Measurements from ENCODE around the gene CAMK1D.

The CAMK1D gene

DNA sequence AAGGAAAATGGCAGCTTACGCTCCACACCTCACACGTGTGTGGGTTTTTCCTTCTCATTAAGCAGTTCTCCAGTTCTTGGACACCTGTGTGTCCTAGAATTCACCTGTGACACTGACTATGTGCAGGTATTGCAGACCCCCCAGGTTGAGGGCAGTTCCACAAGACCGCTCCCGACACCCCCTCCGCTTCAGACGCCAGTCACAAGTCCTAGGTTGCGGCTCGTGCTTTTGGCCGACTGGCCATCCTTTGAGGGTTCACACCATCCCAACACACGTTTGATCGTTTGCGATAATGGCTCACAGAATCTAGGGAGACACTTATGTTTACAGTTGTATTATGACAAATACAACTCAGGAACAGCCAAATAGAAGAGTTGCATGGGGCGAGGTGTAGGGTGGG lies 44.5 kb downstream of the CAMK1D start:
- Mint-ChIP-seq H3K27me3 (ENCODE audit: low read depth) (peaks cover 6% of the 10 kb centered on the region), H3K27ac (no peak overlapping the region), H3K4me1 (peaks cover 33% of the 10 kb centered on the region), H3K9me3 (no peaks in the 10 kb centered on the region), H3K36me3 (ENCODE audit: low read depth) (no peaks in the 10 kb centered on the region), H3K4me3 (no peak overlapping the region)
- TF ChIP-seq, protein P1, sequence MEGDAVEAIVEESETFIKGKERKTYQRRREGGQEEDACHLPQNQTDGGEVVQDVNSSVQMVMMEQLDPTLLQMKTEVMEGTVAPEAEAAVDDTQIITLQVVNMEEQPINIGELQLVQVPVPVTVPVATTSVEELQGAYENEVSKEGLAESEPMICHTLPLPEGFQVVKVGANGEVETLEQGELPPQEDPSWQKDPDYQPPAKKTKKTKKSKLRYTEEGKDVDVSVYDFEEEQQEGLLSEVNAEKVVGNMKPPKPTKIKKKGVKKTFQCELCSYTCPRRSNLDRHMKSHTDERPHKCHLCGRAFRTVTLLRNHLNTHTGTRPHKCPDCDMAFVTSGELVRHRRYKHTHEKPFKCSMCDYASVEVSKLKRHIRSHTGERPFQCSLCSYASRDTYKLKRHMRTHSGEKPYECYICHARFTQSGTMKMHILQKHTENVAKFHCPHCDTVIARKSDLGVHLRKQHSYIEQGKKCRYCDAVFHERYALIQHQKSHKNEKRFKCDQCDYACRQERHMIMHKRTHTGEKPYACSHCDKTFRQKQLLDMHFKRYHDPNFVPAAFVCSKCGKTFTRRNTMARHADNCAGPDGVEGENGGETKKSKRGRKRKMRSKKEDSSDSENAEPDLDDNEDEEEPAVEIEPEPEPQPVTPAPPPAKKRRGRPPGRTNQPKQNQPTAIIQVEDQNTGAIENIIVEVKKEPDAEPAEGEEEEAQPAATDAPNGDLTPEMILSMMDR (IDR thresholded peaks at IDR 0.05; ENCODE audit: unreplicated experiment in 3 of 3) = no peak

DNA sequence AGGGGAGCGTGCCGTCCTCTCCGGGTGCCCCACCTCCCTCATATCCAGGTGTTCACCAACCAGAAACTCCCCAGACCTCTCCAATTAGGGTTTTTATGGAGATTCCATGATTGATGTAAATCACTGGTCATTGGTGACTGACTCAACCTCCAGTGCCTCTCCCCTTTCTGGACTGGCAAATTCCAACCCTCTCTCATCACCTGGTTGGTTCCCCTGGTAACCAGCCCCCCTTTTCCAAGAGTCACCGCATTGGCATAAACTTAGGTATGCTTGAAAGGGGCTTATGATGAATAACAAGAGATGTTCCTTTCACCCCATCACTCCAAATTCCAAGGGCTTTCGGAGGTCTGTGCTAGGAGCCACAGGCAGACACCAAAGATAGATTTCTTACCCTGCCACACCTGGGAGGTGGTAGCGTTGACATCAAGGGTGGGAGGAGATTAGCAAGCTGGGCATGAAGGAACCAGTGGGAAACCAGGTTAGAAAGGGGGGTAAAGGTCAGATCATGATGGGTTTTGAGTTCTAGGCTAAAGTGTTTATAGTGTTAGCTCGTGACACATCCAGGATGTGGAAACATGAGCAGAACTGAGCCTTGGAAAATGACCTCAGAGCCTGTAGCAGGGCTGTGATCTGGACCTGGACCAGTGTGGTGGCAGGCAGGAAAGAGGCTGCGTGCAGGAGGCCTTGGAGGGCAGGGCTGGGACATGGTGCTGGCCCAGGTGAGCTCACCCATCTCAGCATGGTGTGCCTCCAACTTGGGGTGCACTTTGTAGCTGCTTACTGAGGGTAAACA lies 45.1 kb downstream of the CAMK1D start:
- H3K27ac Mint-ChIP-seq = peak overlapping the region in 1 of 3 experiments; percentile 29
- peaks cover under 1% of the 10 kb centered on the region for H3K27me3 Mint-ChIP-seq (ENCODE audit: low read depth)
- TF ChIP-seq, protein P1 (IDR thresholded peaks at IDR 0.05; ENCODE audit: unreplicated experiment in 3 of 3) = no peak
- no peak overlapping the region for H3K4me3 Mint-ChIP-seq
- peaks cover 34% of the 10 kb centered on the region for H3K4me1 Mint-ChIP-seq
- no peaks in the 10 kb centered on the region for H3K36me3 Mint-ChIP-seq (ENCODE audit: low read depth)
- no peaks in the 10 kb centered on the region for H3K9me3 Mint-ChIP-seq

DNA sequence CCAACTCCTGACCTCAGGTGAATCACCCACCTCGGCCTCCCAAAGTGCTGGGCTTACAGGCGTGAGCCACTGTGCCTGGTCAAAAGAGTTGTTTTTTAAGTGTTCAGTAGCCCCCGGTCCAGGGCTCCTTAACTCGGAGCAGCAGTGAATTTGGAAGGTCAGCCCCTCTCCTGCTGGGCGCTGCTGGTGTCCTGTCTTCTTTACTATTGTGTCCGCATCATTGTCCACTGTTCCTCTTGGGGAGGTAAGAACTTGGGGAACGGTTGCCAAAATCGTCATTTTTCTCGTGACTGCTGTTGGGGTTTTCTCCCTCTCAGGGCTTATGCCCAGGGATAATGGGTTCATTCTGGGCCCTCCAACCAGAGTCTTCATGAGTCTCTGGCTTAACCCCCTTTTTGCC lies 46.7 kb downstream of the CAMK1D start:
- Mint-ChIP-seq H3K4me1 (peaks cover 32% of the 10 kb centered on the region), H3K27ac (peak overlapping the region in 1 of 3 experiments; percentile 81), H3K9me3 (no peaks in the 10 kb centered on the region), H3K27me3 (ENCODE audit: low read depth) (no peaks in the 10 kb centered on the region), H3K36me3 (ENCODE audit: low read depth) (no peaks in the 10 kb centered on the region), H3K4me3 (no peak overlapping the region)
- TF ChIP-seq, protein P1 (IDR thresholded peaks at IDR 0.05; ENCODE audit: unreplicated experiment in 3 of 3) = no peak

DNA sequence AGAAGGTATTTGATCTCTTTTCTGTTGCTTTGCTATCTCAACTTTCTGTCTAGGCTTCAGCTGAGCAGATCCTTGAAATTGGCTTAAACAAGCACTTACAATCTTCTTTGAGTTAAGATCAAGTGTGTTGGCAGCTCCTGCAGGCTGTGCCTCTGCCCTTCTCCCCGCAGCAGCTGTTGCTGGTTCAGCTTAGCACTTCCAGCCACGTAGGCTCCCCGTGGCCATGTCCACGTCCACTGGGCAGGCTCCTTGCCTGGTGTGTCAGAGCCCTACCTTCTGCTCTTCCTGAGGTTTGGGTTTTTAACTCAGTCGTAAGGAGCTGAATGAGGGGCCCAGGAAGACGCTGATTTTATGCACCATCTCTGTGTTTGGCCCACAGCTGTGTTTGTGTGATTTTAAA lies 47.2 kb downstream of the CAMK1D start:
- Mint-ChIP-seq H3K4me1 (peaks cover 30% of the 10 kb centered on the region), H3K36me3 (ENCODE audit: low read depth) (no peaks in the 10 kb centered on the region), H3K27me3 (ENCODE audit: low read depth) (no peaks in the 10 kb centered on the region), H3K4me3 (no peak overlapping the region), H3K9me3 (no peaks in the 10 kb centered on the region), H3K27ac (peak overlapping the region in 1 of 3 experiments; percentile 81)
- TF ChIP-seq, protein P1 (IDR thresholded peaks at IDR 0.05; ENCODE audit: unreplicated experiment in 3 of 3) = no peak

DNA sequence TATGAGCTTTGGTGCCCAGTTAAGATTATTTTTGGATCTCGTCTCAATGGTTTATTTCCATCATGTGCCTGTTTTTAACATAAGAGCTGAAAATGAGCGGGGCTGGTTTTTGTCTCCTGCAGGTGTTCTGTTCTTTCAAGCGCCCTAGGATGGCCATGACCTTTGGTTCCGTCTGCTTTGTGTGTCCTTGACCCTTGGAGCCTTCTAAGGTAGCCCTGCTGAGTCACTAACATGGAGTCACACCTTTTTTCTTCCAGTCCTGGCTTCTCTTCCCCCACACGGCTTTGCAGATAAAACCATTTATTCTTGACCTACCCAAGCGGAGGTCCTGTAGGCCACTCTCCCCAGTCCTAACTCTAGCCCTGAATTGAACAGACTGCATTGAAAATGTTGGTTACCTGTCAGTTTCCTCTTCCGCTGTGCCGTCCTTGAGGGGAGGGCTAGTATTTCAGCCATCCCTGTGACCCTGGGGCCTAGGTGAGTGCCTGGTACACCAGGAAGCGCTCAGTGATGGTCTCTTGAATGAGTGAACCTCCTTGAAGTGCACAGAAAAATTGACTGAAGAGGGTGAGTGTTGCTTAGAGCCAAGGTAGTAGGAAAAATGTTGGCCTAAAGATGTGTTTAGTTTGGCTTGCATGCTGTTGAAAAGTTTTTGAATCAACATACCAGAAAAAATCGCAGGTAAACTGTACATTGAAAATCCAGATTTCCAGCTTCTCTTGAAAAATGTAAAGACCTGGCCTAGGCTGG lies 48.0 kb downstream of the CAMK1D start:
- Mint-ChIP-seq H3K4me3 (no peak overlapping the region), H3K27ac (no peak overlapping the region), H3K27me3 (ENCODE audit: low read depth) (no peaks in the 10 kb centered on the region), H3K4me1 (peaks cover 30% of the 10 kb centered on the region), H3K9me3 (no peaks in the 10 kb centered on the region), H3K36me3 (ENCODE audit: low read depth) (no peaks in the 10 kb centered on the region)
- TF ChIP-seq, protein P1 (IDR thresholded peaks at IDR 0.05; ENCODE audit: unreplicated experiment in 3 of 3) = no peak
